GM03348 (cell line): Measurements from ENCODE around the gene HNRNPA0.
A peak's percentile ranks its signal among the peaks of the same experiment; 100 is the strongest.

Experiments used
- DNase-seq: peaks from one replicate; pipeline ENCODE4 v3.0.0; 2012; ENCODE audit warnings: low spot score

Gene HNRNPA0

GRCh38 chr5:137754961-137755762 lies 999 bp upstream of the HNRNPA0 start:
- no peak for DNase-seq

- peak; percentile 49 for DNase-seq
These were observed 424 bp downstream of the HNRNPA0 start for GRCh38 chr5:137753691-137754187.

- peak; percentile 38 for DNase-seq
These were observed 1.1 kb downstream of the HNRNPA0 start for GRCh38 chr5:137752905-137753690.

- peak; percentile 67 for DNase-seq
These were observed 2.2 kb downstream of the HNRNPA0 start for GRCh38 chr5:137751869-137752491.

GRCh38 chr5:137750436-137750835 lies 3.7 kb downstream of the HNRNPA0 start:
- no peak for DNase-seq

GRCh38 chr5:137747848-137748247 lies 6.3 kb downstream of the HNRNPA0 start:
- DNase-seq: no peak

- peak; percentile 65 for DNase-seq
These were observed 11.0 kb downstream of the HNRNPA0 start for GRCh38 chr5:137743031-137743640.

DNA sequence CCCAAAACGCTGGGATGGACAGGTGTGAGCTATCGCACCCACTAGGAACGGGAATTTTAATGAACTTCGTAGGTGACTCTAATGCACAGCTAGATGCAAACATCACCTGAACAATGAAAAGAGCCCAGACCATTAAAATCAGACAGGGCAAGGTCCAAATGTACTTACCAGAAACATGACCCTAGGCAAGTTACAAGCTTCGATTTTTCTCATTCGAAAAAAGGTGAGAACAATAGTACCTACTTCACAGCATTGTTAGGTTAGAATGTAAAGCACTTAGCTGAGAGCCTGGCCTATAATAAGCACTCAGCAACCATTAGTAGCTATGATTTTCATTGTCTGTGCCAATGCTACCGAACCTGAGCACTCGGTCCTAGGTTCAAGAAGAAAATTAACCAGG lies 12.4 kb downstream of the HNRNPA0 start:
- DNase-seq: no peak

GRCh38 chr5:137739737-137740136 lies 14.4 kb downstream of the HNRNPA0 start:
- DNase-seq: no peak

GRCh38 chr5:137738947-137739346 lies 15.2 kb downstream of the HNRNPA0 start:
- no peak for DNase-seq

DNA sequence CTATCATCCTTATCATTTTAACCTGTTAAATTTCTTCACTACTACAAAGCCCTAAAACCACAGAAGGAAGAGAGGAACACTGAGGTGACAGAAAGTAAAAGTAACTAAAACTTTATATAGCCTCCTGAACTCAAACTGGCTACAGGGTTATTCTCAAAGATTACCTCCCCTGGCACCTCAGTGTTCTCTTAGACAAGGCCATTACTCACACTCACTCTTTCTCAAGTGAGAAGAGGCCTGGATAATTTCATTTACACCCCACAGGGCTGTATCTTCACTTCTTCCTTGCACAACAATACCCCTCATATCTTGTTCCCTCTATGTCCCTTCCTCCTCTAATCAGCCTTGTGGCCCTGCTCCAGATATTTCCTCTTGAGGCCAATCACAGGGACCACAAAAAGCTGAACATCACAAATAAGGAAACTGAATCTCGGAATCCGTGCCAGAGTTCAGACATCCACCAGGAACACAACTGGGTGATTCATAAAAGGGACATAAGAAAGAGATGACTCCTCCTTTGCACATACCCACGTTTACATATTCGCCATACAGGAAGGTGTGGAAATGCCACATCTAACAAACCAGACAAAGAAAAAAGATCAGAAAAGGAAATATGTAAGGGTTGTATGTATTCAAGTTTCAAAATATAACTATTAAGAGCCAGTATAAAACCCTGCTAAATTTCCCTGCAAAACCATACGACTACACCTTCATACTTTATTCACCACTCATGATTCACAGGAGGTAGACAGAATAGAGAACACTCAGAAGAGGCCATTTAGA lies 16.6 kb downstream of the HNRNPA0 start:
- no peak for DNase-seq

DNA sequence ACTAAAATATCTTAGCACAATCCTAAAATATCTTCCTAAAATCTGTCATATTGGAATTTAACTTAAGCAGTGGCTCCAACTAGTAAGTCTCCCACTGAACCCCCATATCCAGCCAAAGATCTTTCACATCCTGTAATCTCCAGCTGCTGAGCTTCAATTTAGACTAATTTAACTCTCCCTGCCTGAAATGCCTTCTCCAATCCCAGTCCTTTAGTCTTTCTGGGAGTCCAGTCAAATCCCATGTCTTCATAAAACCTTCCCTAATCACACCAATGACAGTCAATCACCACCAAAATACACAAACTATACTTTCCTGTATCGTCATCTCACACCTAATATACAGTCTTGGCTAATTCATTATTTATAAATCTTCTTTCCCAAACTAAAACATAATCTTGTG lies 17.7 kb downstream of the HNRNPA0 start:
- no peak for DNase-seq

DNA sequence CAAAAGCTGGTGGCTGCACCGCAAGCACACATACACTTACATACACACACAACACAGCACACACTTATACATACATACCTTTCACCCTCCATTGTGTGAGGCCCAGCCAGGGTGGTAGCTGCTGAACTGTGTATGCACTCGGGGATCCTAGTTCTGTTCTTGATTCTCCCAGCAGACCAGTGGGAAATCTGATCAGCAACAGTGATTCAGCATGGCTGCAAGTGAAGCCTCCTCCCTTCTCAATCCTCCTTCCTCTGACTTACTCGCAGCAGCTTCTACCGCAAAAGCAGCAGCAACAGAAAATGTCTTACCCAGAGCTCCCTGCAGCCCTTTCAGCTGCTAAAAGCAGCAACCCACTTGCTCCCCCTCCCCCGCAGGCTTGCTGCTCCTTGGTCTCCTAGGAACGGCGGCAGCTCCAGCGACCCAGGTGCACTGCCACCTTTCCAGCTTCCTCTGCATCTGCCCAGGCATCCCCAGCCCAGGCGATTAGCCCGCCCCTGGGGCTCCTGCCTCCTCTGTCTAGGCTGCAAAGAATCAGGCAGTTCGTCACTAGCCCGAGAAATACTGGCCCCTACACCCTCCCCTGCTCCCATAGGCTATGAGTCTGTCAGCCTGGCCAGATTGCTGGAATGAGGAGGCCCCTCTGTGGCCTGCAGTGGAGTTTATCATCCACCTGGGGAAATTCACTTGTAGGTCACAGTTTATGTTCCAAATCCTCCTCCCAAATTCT lies 18.4 kb downstream of the HNRNPA0 start, which contains the start of gene KLHL3:
KLHL3 (minus strand) TSS at position 535 of the 730 bp plus-strand sequence; CDS start at position 92, 443 bp downstream.
- DNase-seq: peak; percentile 50

GRCh38 chr5:137734962-137735554 lies 19.1 kb downstream of the HNRNPA0 start:
- DNase-seq: peak; percentile 56

DNA sequence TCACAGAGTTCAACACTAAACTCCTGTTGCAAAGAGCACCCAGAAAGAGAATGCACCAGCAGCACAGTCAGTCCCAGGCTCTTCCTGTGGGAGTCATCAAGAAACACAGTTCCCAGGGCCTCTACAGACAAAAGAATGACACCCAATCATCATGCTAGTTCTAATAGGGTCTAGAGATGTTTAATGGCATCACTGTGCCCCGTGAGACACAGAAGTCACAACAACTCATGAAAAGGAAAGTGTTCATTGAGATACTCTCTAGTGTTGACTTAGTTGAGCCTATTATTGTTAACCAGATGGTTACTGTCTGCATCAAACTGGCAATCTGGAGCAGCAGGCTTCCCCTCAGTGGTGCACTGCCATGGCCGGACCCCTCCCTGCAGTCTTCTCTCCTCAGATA lies 19.8 kb downstream of the HNRNPA0 start:
- DNase-seq: no peak

DNA sequence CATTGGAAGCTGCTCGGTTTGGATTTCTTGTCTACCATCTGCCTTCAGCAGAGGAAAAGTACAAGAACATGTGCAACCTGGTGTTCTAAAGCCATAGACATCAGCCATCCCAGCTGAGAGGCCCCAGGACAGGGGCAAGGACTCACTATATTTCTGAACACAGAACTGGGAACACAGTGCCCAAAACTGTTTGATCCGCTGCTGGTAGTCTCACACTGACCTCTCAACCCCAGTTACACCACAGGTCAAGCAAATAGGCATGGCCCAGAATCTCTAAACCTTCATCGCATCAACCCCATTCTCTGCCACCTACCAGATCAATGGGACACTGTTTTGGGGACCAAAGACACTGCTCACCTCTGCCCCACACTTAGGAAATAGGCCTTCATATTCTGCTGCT lies 20.2 kb downstream of the HNRNPA0 start:
- no peak for DNase-seq

GRCh38 chr5:137733006-137733405 lies 21.2 kb downstream of the HNRNPA0 start:
- DNase-seq: no peak

- peak; percentile 51 for DNase-seq
These were observed 23.0 kb downstream of the HNRNPA0 start for GRCh38 chr5:137731176-137731575.

- DNase-seq: peak; percentile 39
These were observed 23.8 kb downstream of the HNRNPA0 start for GRCh38 chr5:137730336-137730735.

DNA sequence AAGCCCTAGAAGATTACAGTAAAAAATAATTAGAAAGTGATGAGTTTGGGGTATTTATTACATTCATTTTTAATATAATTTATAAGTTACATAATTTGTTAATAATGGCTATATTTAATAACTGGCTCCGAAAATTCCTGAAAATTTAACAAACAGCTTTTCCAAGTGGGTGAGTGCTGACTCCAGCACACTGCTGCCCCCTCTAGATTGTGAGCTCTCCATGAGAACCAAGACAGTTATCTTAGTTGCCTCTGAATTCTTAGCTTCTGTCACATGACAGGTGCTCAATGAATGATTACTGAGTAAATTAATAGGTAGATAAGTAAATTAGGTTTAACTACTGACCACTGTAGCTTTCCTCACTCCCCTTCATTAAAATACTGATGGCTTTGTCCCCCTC lies 26.1 kb downstream of the HNRNPA0 start:
- DNase-seq: no peak
